Activated T-helper 1 cell treated with Interleukin-2 at 50 U/mL for 16 hours (primary cell): ENCODE measurements around the gene DDX60.
"Not testable (repeated sequence)": the region's sequence is repeated elsewhere in the genome, so short reads cannot be mapped to it uniquely, and the experiment has no call there.

ENCODE experiments used
- DNase-seq: peaks from one replicate; pipeline ENCODE4 v3.0.0-alpha.2; 2020; ENCODE audit warnings: low read depth

Gene DDX60

GRCh38 chr4:168318266-168318895 lies at the start of gene DDX60:
Gene DDX60, minus strand, starts transcription at chr4:168318752. Its CDS starts 7,493 bp downstream, at chr4:168311259.
- peak; percentile 73 for DNase-seq

GRCh38 chr4:168367065-168367464 lies 48.5 kb upstream of the DDX60 start:
- DNase-seq: no peak

- no peak for DNase-seq
These were observed 43.5 kb upstream of the DDX60 start for GRCh38 chr4:168362025-168362401.

- no peak for DNase-seq
These were observed 42.9 kb upstream of the DDX60 start for GRCh38 chr4:168361365-168362024.

- DNase-seq: no peak
These were observed 41.7 kb upstream of the DDX60 start for GRCh38 chr4:168360271-168360670.

- no peak for DNase-seq
These were observed 39.4 kb upstream of the DDX60 start for GRCh38 chr4:168357941-168358340.

GRCh38 chr4:168353746-168354145 lies 35.2 kb upstream of the DDX60 start:
- no peak for DNase-seq

- DNase-seq: no peak
These were observed 19.0 kb upstream of the DDX60 start for GRCh38 chr4:168337550-168337940.

GRCh38 chr4:168336837-168337549 lies 18.4 kb upstream of the DDX60 start:
- DNase-seq: no peak

GRCh38 chr4:168335621-168336020 lies 17.1 kb upstream of the DDX60 start:
- DNase-seq: no peak

- DNase-seq: no peak
These were observed 15.5 kb upstream of the DDX60 start for GRCh38 chr4:168334053-168334452.

- not testable (repeated sequence) for DNase-seq
These were observed 12.0 kb upstream of the DDX60 start for GRCh38 chr4:168330575-168330974.

GRCh38 chr4:168325591-168325990 lies 7.0 kb upstream of the DDX60 start:
- DNase-seq: no peak

- DNase-seq: no peak
These were observed 2.5 kb upstream of the DDX60 start for GRCh38 chr4:168321006-168321405.

- DNase-seq: no peak
These were observed 1.0 kb upstream of the DDX60 start for GRCh38 chr4:168319486-168320019.

- DNase-seq: no peak
These were observed 931 bp downstream of the DDX60 start for GRCh38 chr4:168317621-168318020.

- DNase-seq: no peak
These were observed 8.8 kb downstream of the DDX60 start for GRCh38 chr4:168309781-168310180.

- no peak for DNase-seq
These were observed 9.6 kb downstream of the DDX60 start for GRCh38 chr4:168308912-168309311.

GRCh38 chr4:168306476-168306875 lies 12.1 kb downstream of the DDX60 start:
- DNase-seq: no peak

GRCh38 chr4:168304744-168305459 lies 13.7 kb downstream of the DDX60 start:
- DNase-seq: no peak

- not testable (repeated sequence) for DNase-seq
These were observed 15.1 kb downstream of the DDX60 start for GRCh38 chr4:168303430-168303829.

GRCh38 chr4:168293386-168293975 lies 25.1 kb downstream of the DDX60 start:
- DNase-seq: no peak
